HCT116 (cell line): ENCODE results near the gene TMEM87A.
"Not testable (repeated sequence)": the region's sequence is repeated elsewhere in the genome, so short reads cannot be mapped to it uniquely, and the experiment has no call there.

Source experiments
- CEBPB ChIP-seq: IDR thresholded peaks from 2 replicates; pipeline ENCODE4 v1.6.1; 2012; ENCODE audit warnings: low read depth
- POLR2A ChIP-seq: IDR thresholded peaks from 2 replicates; pipeline ENCODE4 v1.7.0; 2011; ENCODE audit warnings: borderline replicate concordance; ENCODE audit not compliant: insufficient read depth, insufficient read length; ENCODE audit errors: extremely low read depth
- TCF7L2 ChIP-seq: IDR thresholded peaks from 2 replicates; pipeline ENCODE4 v1.7.0; 2011; ENCODE audit warnings: borderline replicate concordance, inconsistent platforms; ENCODE audit not compliant: insufficient read depth, insufficient read length; ENCODE audit errors: extremely low read depth
- YY1 ChIP-seq: IDR thresholded peaks from 2 replicates; pipeline ENCODE4 v1.6.1; 2011; ENCODE audit warnings: low read length, low read depth, moderate library complexity, mild to moderate bottlenecking; ENCODE audit not compliant: insufficient replicate concordance; ENCODE audit errors: extremely low read depth
- TF ChIP-seq, protein P1 (sequence below): IDR thresholded peaks from 2 replicates; pipeline ENCODE4 v1.6.1; 2012
- TF ChIP-seq, protein P2 (sequence below): IDR thresholded peaks from 2 replicates; pipeline ENCODE4 v1.6.1; 2011; ENCODE audit warnings: mild to moderate bottlenecking, low read length, moderate library complexity; ENCODE audit not compliant: insufficient replicate concordance; ENCODE audit errors: extremely low read depth
- TF ChIP-seq, protein P3 (sequence below), 3 experiments: fragments of 200-600 bp in 1 of 3; sonication (generic) in 1 of 3; IDR thresholded peaks in 2 of 3; conservative IDR thresholded peaks in 1 of 3; 2 replicates each; pipeline ENCODE4 v1.5.1; 2012 to 2017; ENCODE audit warnings: low read depth in 2 of 3, low read length in 2 of 3, antibody characterized with exemption in 1 of 3, borderline replicate concordance in 1 of 3, control low read depth in 1 of 3, mild to moderate bottlenecking in 1 of 3, mixed read lengths in 1 of 3, mixed run types in 1 of 3, moderate library complexity in 1 of 3; ENCODE audit not compliant: insufficient read depth in 1 of 3

DNA sequence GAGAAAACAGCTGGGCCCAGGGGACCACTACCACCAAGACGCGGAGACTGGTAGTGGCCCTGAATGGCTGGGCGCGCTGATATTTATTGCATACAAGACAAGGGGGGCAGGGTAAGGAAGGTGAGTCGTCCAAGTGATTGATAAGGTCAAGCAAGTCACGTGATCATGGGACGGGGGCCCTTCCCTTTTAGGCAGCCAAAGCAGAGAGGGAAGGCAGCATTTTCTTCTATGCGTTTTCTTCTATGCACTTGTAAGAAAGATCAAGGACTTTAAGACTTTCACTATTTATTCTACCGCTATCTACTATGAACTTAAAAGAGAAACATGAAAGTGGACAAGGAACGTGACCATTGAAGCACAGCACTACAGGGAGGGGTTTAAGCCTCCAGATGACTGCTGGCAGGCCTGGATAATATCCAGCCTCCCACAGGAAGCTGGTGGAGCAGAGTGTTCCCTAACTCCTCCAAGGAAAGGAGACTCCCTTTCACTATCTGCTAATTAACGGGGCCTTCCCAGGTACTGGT, 43.1 kb upstream of the TMEM87A start:
- TF ChIP-seq, protein P1, sequence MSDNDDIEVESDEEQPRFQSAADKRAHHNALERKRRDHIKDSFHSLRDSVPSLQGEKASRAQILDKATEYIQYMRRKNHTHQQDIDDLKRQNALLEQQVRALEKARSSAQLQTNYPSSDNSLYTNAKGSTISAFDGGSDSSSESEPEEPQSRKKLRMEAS = not testable (repeated sequence)
- TF ChIP-seq YY1, CEBPB, TCF7L2, POLR2A: not testable (repeated sequence)
- TF ChIP-seq, protein P2, sequence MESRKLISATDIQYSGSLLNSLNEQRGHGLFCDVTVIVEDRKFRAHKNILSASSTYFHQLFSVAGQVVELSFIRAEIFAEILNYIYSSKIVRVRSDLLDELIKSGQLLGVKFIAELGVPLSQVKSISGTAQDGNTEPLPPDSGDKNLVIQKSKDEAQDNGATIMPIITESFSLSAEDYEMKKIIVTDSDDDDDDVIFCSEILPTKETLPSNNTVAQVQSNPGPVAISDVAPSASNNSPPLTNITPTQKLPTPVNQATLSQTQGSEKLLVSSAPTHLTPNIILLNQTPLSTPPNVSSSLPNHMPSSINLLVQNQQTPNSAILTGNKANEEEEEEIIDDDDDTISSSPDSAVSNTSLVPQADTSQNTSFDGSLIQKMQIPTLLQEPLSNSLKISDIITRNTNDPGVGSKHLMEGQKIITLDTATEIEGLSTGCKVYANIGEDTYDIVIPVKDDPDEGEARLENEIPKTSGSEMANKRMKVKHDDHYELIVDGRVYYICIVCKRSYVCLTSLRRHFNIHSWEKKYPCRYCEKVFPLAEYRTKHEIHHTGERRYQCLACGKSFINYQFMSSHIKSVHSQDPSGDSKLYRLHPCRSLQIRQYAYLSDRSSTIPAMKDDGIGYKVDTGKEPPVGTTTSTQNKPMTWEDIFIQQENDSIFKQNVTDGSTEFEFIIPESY = not testable (repeated sequence)
- TF ChIP-seq, protein P3, sequence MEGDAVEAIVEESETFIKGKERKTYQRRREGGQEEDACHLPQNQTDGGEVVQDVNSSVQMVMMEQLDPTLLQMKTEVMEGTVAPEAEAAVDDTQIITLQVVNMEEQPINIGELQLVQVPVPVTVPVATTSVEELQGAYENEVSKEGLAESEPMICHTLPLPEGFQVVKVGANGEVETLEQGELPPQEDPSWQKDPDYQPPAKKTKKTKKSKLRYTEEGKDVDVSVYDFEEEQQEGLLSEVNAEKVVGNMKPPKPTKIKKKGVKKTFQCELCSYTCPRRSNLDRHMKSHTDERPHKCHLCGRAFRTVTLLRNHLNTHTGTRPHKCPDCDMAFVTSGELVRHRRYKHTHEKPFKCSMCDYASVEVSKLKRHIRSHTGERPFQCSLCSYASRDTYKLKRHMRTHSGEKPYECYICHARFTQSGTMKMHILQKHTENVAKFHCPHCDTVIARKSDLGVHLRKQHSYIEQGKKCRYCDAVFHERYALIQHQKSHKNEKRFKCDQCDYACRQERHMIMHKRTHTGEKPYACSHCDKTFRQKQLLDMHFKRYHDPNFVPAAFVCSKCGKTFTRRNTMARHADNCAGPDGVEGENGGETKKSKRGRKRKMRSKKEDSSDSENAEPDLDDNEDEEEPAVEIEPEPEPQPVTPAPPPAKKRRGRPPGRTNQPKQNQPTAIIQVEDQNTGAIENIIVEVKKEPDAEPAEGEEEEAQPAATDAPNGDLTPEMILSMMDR (IDR thresholded peaks at IDR 0.05 in 2 of 3, conservative IDR thresholded peaks at IDR 0.05 in 1 of 3; ENCODE audit: borderline replicate concordance in 1 of 3, insufficient read depth in 1 of 3, low read depth in 2 of 3, low read length in 2 of 3) = not testable (repeated sequence)
